SIG-M5 treated with dmso at 0.1 percent for 504 hours (cell line): ENCODE results near the gene CDO1.

ENCODE experiments used
- DNase-seq: peaks from one replicate; lab custom pipeline; 2025; ENCODE audit not compliant: unreplicated experiment; lab: John Stamatoyannopoulos, UW

Gene CDO1

DNA sequence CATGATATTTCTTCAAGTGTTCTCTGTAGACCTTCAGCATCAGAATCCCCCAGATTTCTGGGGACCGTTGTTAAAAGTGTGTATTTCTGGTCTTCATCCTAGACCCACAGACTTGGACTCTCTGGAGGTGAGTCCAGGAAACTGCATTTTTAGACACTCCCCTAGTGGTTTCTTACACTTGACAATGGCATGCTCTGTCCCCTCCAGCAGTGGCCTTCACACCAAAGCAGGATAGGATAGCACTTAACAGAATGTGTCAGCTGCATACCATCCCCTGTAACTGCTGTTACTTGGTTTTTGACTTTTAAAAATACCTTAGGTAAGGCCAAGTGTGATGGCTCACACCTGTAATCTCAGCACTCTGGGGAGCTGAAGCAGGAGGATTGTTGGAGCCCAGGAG is 20.8 kb downstream of the CDO1 start:
- DNase-seq, result no peak

DNA sequence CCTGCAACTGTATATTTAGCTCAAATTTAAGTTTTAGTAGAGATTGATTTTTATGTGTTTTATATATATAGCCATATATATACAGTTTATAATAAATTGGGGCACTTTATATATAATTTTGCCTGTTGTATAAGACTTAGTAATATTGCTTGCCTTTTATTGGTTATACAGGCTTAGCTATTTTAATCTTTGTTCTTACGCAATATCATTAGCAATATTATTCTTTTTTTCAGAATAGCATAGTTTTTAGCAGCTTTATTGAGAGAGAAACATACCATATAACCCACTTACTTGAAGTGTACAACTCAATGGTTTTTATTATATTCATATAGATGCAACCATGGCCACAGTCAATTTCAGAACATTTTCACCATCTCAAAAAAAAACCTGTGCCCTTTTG is 28.0 kb downstream of the CDO1 start:
- DNase-seq, result no peak

GRCh38 chr5:115787426-115787825 is 29.0 kb downstream of the CDO1 start:
- DNase-seq, result no peak

DNA sequence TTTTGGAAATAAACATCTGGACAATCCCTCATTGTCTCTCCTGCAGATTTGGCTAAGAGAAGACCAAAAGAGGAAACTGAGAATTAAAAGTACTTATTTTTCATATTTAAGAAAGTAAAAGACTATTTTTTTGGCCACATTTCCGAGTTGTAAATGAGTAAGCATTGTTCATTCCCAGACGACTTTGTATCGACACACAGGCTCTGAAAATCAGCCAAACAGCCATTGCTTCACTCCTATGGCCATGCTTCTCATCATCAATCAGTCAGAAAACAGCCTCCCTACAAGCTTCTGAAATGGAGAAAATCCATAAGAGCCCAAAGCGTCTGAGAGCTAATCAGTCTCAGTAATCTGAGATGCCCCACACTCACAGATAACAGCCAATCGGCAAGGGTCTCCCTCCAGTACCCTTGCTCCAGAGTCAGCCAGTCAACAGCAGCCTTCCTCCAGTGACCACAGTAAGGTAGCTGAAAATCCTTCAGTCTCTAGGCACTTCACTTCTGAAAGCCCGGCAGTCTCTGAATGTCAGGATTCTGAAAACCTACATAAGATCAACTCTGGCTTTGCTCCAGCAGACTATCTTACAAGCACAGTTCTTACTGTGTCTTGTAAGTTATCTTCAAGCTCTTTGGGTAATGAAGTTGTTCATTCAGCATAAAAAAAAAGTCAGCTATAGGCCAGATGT is 30.9 kb downstream of the CDO1 start:
- no peak for DNase-seq

- DNase-seq, result no peak
These were observed 38.0 kb downstream of the CDO1 start for GRCh38 chr5:115778417-115778816.

GRCh38 chr5:115776989-115777388 is 39.5 kb downstream of the CDO1 start:
- DNase-seq, result no peak

GRCh38 chr5:115775999-115776398 is 40.5 kb downstream of the CDO1 start:
- no peak for DNase-seq

- DNase-seq, result no peak
These were observed 41.8 kb downstream of the CDO1 start for GRCh38 chr5:115774684-115775083.

GRCh38 chr5:115772731-115773475 is 43.6 kb downstream of the CDO1 start:
- no peak for DNase-seq

GRCh38 chr5:115770466-115770865 is 46.0 kb downstream of the CDO1 start:
- DNase-seq, result no peak

DNA sequence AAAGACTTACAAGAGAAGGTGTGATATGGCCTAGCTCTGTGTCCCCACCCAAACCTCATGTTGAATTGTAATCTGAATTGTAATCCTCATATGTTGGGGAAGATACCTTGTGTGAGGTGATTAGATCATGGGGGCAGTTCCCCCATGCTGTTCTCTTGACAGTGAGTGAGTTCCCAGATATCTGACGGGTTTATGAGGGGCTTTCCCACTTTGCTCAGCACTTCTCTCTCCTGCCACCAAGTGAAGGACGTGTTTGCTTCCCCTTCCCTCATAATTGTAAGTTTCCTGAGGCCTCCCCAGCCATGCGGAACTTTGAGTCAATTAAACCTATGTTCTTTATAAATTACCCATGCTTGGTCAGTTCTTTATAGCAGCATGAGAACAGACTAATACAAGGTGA is 49.0 kb downstream of the CDO1 start:
- DNase-seq, result no peak

DNA sequence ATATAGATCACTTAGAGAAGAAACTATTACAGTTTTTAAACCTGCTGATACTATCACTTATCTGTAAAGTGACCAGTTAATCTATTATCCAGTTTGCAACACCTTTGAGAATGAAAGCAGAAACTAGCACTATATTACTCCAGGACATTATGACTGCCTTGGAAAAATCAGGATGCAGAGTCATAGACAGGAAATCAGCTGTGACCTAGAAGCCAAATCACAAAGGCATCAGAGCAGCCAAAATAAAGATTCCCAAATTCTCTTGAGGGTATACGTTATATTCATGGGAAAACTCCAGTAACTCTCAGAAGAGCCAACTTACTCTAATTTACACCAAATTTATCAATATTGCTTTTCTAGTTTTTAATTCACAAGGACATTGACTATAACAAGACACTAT is 49.9 kb downstream of the CDO1 start:
- no peak for DNase-seq

DNA sequence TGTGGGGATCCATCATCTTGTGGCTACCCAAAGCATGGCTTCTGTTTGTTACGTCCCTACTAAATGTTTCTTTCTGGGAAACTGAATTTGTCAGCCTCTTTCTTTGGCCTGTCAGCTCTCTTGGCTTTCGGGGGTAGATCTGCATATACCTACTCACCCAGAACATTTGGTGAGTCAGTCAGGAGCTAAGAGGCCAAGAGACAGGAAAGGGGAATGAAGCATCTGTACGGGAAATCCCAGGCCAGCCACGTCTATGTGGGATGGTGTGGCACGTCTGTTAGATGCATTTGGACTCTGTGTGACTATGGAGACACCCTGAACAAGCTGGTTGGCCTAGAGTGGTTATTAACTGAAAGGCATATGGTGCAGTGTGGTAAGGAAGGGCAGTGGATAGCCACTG is 58.1 kb downstream of the CDO1 start:
- DNase-seq, result no peak

DNA sequence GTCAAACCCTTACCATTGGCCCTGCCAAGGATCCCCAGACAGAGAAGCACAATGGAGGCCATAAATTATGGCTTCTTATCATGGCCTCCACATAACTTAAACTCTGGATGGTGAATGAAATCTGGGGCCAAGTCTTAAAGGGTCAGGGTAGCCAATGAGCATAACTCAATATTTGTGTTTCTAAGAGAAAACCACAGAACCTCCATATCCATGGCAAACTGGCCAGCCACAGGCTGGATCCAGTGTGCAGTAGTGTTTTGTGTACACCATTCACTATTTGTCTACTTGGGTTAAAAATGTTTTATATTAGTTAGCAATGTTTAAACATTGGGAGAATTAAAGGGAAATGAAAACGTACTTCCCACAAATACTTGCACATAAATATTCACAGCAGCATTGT is 60.8 kb downstream of the CDO1 start:
- DNase-seq, result no peak
